GM03348 (cell line): ENCODE measurements around the gene SEMG1.

ENCODE experiments used
- DNase-seq: peaks from one replicate; pipeline ENCODE4 v3.0.0; 2012; ENCODE audit warnings: low spot score

SEMG1 gene

GRCh38 chr20:45223136-45223535 lies 16.3 kb downstream of the SEMG1 start:
- no peak for DNase-seq

- no peak for DNase-seq
Observed at GRCh38 chr20:45226287-45226686, 19.5 kb downstream of the SEMG1 start.

GRCh38 chr20:45229264-45230056 lies 22.6 kb downstream of the SEMG1 start:
- peak; percentile 13 for DNase-seq

- no peak for DNase-seq
Observed at GRCh38 chr20:45230631-45231030, 23.8 kb downstream of the SEMG1 start.

GRCh38 chr20:45235995-45236394 lies 29.2 kb downstream of the SEMG1 start:
- DNase-seq = no peak

GRCh38 chr20:45238139-45238538 lies 31.3 kb downstream of the SEMG1 start:
- no peak for DNase-seq

- no peak for DNase-seq
Observed at GRCh38 chr20:45246109-45246508, 39.3 kb downstream of the SEMG1 start.

- DNase-seq = no peak
Observed at GRCh38 chr20:45247865-45248264, 41.0 kb downstream of the SEMG1 start.

GRCh38 chr20:45248609-45249008 lies 41.8 kb downstream of the SEMG1 start:
- DNase-seq = no peak

GRCh38 chr20:45251884-45252560 lies 45.2 kb downstream of the SEMG1 start:
- no peak for DNase-seq

GRCh38 chr20:45253261-45253660 lies 46.4 kb downstream of the SEMG1 start:
- DNase-seq = no peak

- peak; percentile 59 for DNase-seq
Observed at GRCh38 chr20:45254383-45255262, 47.8 kb downstream of the SEMG1 start, which contains the start of gene SLPI. Gene SLPI, minus strand, starts transcription at chr20:45254564. Its CDS starts 21 bp downstream, at chr20:45254543.

GRCh38 chr20:45257161-45257560 lies 50.3 kb downstream of the SEMG1 start:
- DNase-seq = no peak

GRCh38 chr20:45257711-45258110 lies 50.9 kb downstream of the SEMG1 start:
- no peak for DNase-seq

GRCh38 chr20:45258259-45258658 lies 51.4 kb downstream of the SEMG1 start:
- DNase-seq = no peak

- no peak for DNase-seq
Observed at GRCh38 chr20:45258664-45259063, 51.8 kb downstream of the SEMG1 start.
